Kidney (tissue), 14 donors: Measurements from ENCODE around the gene CGN. TPM values are rescaled to one million over a fixed set of nuclear protein-coding genes. Genes with fewer than 3 reads are reported as not detected.

Experiments used
- DNase-seq, 5 donors: peaks; one replicate each; pipeline ENCODE4 v3.0.0-alpha.2; 2013 to 2020
- FAIRE-seq: peaks from 2 replicates; lab custom pipeline; 2012; peaks lifted over from hg19 to GRCh38; lab: Jason Lieb, UNC
- H3K27ac ChIP-seq, 2 donors: one replicate each; pipeline ENCODE4 v1.7.0; 2013; ENCODE audit warnings: low read depth in 2 of 2, low read length in 2 of 2, inconsistent platforms in 1 of 2
- H3K27me3 ChIP-seq: one replicate; pipeline ENCODE4 v1.7.1; 2013; ENCODE audit warnings: low read length, inconsistent platforms; ENCODE audit not compliant: control insufficient read depth, insufficient read depth
- H3K36me3 ChIP-seq, 3 donors: one replicate each; pipeline versions ENCODE4 v1.7.0 to v1.7.1; 2013; ENCODE audit warnings: low read length in 3 of 3, control low read depth in 1 of 3, inconsistent platforms in 1 of 3; ENCODE audit not compliant: insufficient read depth in 3 of 3, control insufficient read depth in 2 of 3
- H3K4me1 ChIP-seq, 3 donors: one replicate each; pipeline versions ENCODE4 v1.7.0 to v1.7.1; 2013; ENCODE audit warnings: low read length in 3 of 3, inconsistent platforms in 1 of 3, low read depth in 1 of 3; ENCODE audit not compliant: control insufficient read depth in 2 of 3, insufficient read depth in 2 of 3
- H3K4me3 ChIP-seq, 3 donors: one replicate each; pipeline versions ENCODE4 v1.7.0 to v1.8.1; 2013; ENCODE audit warnings: low read length in 3 of 3, control low read depth in 1 of 3, inconsistent platforms in 1 of 3
- H3K9ac ChIP-seq, 3 donors: one replicate each; pipeline versions ENCODE4 v1.7.0 to v1.7.1; 2013; ENCODE audit warnings: low read length in 3 of 3, control low read depth in 1 of 3, inconsistent platforms in 1 of 3
- H3K9me3 ChIP-seq, 3 donors: one replicate each; pipeline versions ENCODE4 v1.7.0 to v1.7.1; 2013; ENCODE audit warnings: low read length in 3 of 3, control low read depth in 1 of 3, inconsistent platforms in 1 of 3; ENCODE audit not compliant: control insufficient read depth in 2 of 3, insufficient read depth in 1 of 3
- CTCF ChIP-seq: IDR thresholded peaks from 3 replicates; pipeline ENCODE4 v1.5.1; 2012; ENCODE audit warnings: mild to moderate bottlenecking, moderate library complexity, borderline replicate concordance; ENCODE audit not compliant: insufficient read depth; ENCODE audit errors: extremely low read depth
- intact Hi-C: fragments of 100-400 bp; cut with DNase I; formaldehyde crosslinking; loops from one replicate; pipeline ENCODE4 v1.11.1; 2022
- polyA plus RNA-seq: library from polyadenylated mRNA; stranded (reverse); fragments of 350-450 nt; fragmentation: Illumina TruSeq; extraction: RNeasy Lipid Tissue Mini Kit (QIAGEN cat#74804); gene quantifications from one replicate; pipeline ENCODE4 v1.2.3, GENCODE V29; 2014; ENCODE audit warnings: low read depth, low replicate concordance; ENCODE audit not compliant: insufficient read depth
- total RNA-seq: library from RNA; stranded (reverse); fragmentation: NEBNext Ultra II Directional; extraction: Animal tissue kit (Norgen Biotek cat#: 25700); gene quantifications from one replicate; pipeline ENCODE4 v1.2.1, GENCODE V29; 2021
- donor health status: control.
- donor health status: control.
- donor health status: control.
- donor health status: control.
- donor health status: control.
- donor health status: DM: yes; HTN: yes; CAD: no.
- donor health status: Normal renal cell carcinoma (clear cell type).

Gene CGN
- total and polyA plus RNA-seq, 2 donors from 2014 or later: 24.0 to 41.6 TPM

GRCh38 chr1:151510020-151510405 lies 1.2 kb upstream of the CGN start:
- Histone ChIP-seq H3K4me1 (peaks cover 2 to 29% (median 13%) of the 10 kb centered on the region in 3 donors), H3K9me3 (no peaks in the 10 kb centered on the region), H3K36me3 (no peaks in the 10 kb centered on the region), H3K4me3 (peak overlapping the region in 2 of 3 donors; percentile 65), H3K27ac (peak overlapping the region in 1 of 2 donors; percentile 13), H3K9ac (no peak overlapping the region), H3K27me3 (peaks cover 6% of the 10 kb centered on the region)
- peak in 4 of 5 donors; percentile 33 to 57 (median 46) for DNase-seq
- intact Hi-C loops: no loop called here
- TF ChIP-seq CTCF: no peak
- FAIRE-seq: no peak

- H3K9me3 ChIP-seq: no peaks in the 10 kb centered on the region
- FAIRE-seq (no peak), DNase-seq (no peak)
- peak overlapping the region; percentile 65 to 70 (median 65) for H3K4me3 ChIP-seq
- no peaks in the 10 kb centered on the region for H3K36me3 ChIP-seq
- H3K27me3 ChIP-seq: peaks cover 6% of the 10 kb centered on the region
- H3K27ac ChIP-seq: peak overlapping the region; percentile 76 to 86
- peaks cover 2 to 29% (median 13%) of the 10 kb centered on the region in 3 donors for H3K4me1 ChIP-seq
- no peak for TF ChIP-seq CTCF
- peak overlapping the region in 1 of 3 donors; percentile 64 for H3K9ac ChIP-seq
- intact Hi-C loops: no loop called here
These were observed 602 bp upstream of the CGN start for GRCh38 chr1:151510614-151510956.

GRCh38 chr1:151511636-151512215 lies 539 bp downstream of the CGN start:
- FAIRE-seq (no peak), DNase-seq (peak; percentile 76 to 87 (median 79))
- Histone ChIP-seq H3K9me3 (no peaks in the 10 kb centered on the region), H3K4me1 (peaks cover 2 to 32% (median 13%) of the 10 kb centered on the region in 3 donors), H3K4me3 (peak overlapping the region; percentile 56 to 72 (median 67)), H3K9ac (peak overlapping the region; percentile 23 to 91 (median 89)), H3K27ac (peak overlapping the region; percentile 80 to 86), H3K27me3 (peaks cover 6% of the 10 kb centered on the region), H3K36me3 (no peaks in the 10 kb centered on the region)
- no peak for TF ChIP-seq CTCF
- intact Hi-C loops: no loop called here
